RWPE1 (cell line): ENCODE data around the gene CCDC91.

Source experiments
- CTCF ChIA-PET: fragments of 350-600 bp; sonication (Branson Sonifier 250); formaldehyde crosslinking; extraction: SDS; loops from one replicate; lab custom pipeline; 2021; lab: Yijun Ruan, JAX
- POLR2A ChIA-PET: fragments of 400-600 bp; formaldehyde crosslinking; extraction: SDS; loops from one replicate; lab custom pipeline; 2020; ENCODE audit warnings: antibody characterized with exemption; ENCODE audit not compliant: low non-redundant PET; lab: Yijun Ruan, JAX
- DNase-seq: peaks from one replicate; pipeline ENCODE4 v3.0.0; 2012; ENCODE audit warnings: low spot score
- H3K27ac ChIP-seq: fragments of 450-650 bp; 2 replicates; pipeline ENCODE4 v1.5.1; 2017
- CTCF ChIP-seq: fragments of 450-650 bp; conservative IDR thresholded peaks from 2 replicates; pipeline ENCODE4 v1.5.1; 2017; ENCODE audit warnings: low read depth, mild to moderate bottlenecking

CCDC91 gene

GRCh38 chr12:28558250-28558649, 368.0 kb downstream of the CCDC91 start:
- ChIA-PET POLR2A (no interaction called here), CTCF (interaction anchor here (0.6 kb wide), 1 partner anchor 168 kb away, joined by 4 read pairs; no protein-coding TSS in a partner anchor)
- no peak for TF ChIP-seq CTCF
- no peak for DNase-seq
- H3K27ac ChIP-seq: no peak overlapping the region

GRCh38 chr12:28563286-28563685, 373.0 kb downstream of the CCDC91 start:
- no peak overlapping the region for H3K27ac ChIP-seq
- TF ChIP-seq CTCF: no peak
- POLR2A ChIA-PET: no interaction called here
- CTCF ChIA-PET: no interaction called here
- DNase-seq: no peak

- no peak for TF ChIP-seq CTCF
- ChIA-PET POLR2A (no interaction called here), CTCF (no interaction called here)
- no peak overlapping the region for H3K27ac ChIP-seq
- DNase-seq: no peak
Observed at GRCh38 chr12:28563936-28564335, 373.7 kb downstream of the CCDC91 start.

GRCh38 chr12:28568118-28568517, 377.9 kb downstream of the CCDC91 start:
- POLR2A ChIA-PET: no interaction called here

GRCh38 chr12:28568704-28569103, 378.4 kb downstream of the CCDC91 start:
- no peak overlapping the region for H3K27ac ChIP-seq
- no peak for DNase-seq

More at GRCh38 chr12:28568118-28568517, 377.9 kb downstream of the CCDC91 start:
- TF ChIP-seq CTCF: no peak
- CTCF ChIA-PET: no interaction called here
- H3K27ac ChIP-seq: no peak overlapping the region
- peak; percentile 38 for DNase-seq

GRCh38 chr12:28569698-28570411, 379.6 kb downstream of the CCDC91 start:
- POLR2A ChIA-PET: no interaction called here
- CTCF ChIA-PET: no interaction called here

More at GRCh38 chr12:28568704-28569103, 378.4 kb downstream of the CCDC91 start:
- ChIA-PET POLR2A (no interaction called here), CTCF (no interaction called here)
- TF ChIP-seq CTCF: no peak

More at GRCh38 chr12:28569698-28570411, 379.6 kb downstream of the CCDC91 start:
- no peak for DNase-seq
- TF ChIP-seq CTCF: no peak
- H3K27ac ChIP-seq: no peak overlapping the region
